ENCODE results near the gene SHC3.

DNA sequence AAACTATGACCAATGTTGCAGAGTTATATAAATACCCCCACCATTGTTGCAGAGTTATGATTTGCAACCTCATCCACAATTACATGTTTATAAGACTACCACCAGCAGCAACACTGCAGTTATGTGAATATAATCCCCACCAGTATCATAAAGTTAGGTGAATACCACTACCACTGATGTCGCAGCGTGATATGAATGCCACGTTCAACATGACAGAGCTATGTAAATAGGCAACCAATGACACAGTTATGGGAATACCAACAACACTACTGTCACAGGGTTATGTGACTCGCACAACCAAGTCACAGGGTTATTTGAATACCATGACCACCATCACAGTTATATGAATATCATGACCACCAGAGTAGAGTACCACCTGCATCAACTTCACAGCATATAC lies 63.9 kb downstream of the SHC3 start:
- no peak for TF ChIP-seq POLR2A (IDR thresholded peaks at IDR 0.05)
- TF ChIP-seq, protein P1, sequence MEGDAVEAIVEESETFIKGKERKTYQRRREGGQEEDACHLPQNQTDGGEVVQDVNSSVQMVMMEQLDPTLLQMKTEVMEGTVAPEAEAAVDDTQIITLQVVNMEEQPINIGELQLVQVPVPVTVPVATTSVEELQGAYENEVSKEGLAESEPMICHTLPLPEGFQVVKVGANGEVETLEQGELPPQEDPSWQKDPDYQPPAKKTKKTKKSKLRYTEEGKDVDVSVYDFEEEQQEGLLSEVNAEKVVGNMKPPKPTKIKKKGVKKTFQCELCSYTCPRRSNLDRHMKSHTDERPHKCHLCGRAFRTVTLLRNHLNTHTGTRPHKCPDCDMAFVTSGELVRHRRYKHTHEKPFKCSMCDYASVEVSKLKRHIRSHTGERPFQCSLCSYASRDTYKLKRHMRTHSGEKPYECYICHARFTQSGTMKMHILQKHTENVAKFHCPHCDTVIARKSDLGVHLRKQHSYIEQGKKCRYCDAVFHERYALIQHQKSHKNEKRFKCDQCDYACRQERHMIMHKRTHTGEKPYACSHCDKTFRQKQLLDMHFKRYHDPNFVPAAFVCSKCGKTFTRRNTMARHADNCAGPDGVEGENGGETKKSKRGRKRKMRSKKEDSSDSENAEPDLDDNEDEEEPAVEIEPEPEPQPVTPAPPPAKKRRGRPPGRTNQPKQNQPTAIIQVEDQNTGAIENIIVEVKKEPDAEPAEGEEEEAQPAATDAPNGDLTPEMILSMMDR (IDR thresholded peaks at IDR 0.05): no peak

All from upper lobe of left lung (tissue), 4 donors.